KG1 (cell line): ENCODE results near the gene QKI.
"Not testable (repeated sequence)": the region's sequence is repeated elsewhere in the genome, so short reads cannot be mapped to it uniquely, and the experiment has no call there.

Experiments
- DNase-seq: peaks from one replicate; lab custom pipeline; 2025; lab: John Stamatoyannopoulos, UW

The QKI gene

DNA sequence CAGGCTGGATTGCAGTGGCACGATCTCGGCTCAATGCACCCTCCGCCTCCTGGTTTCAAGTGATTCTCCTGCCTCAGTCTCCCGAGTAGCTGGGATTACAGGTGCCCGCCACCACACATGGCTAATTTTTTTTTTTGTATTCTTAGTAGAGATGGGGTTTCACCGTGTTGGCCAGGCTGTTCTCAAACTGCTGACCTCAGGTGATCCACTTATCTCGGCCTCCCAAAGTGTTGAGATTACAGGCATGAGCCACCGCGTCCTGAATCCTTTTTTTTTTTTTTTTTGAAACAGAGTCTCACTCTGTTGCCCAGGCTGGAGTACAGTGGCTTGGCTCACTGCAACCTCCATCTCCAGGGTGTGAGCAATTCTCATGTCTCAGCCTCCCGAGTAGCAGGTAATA is 24.9 kb downstream of the QKI start:
- DNase-seq, result not testable (repeated sequence)

DNA sequence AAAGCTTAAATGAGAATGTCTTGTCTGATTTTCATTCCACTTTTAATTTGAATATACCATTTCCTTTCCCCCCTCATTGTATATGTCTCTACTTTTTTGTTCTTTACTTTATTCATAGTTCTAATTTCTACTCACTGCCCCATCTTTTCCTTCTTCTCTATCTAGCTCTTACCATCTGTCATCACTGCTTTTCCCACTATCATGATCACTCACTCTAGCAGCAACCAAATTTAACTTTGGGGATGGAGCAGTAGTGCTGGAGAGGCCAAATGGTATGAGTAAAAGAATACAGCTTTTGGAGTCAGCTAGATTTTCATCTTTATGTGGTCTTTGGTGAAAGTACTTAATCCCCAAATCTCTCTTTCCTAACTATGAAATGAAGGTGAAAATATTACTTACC is 25.5 kb downstream of the QKI start:
- no peak for DNase-seq

DNA sequence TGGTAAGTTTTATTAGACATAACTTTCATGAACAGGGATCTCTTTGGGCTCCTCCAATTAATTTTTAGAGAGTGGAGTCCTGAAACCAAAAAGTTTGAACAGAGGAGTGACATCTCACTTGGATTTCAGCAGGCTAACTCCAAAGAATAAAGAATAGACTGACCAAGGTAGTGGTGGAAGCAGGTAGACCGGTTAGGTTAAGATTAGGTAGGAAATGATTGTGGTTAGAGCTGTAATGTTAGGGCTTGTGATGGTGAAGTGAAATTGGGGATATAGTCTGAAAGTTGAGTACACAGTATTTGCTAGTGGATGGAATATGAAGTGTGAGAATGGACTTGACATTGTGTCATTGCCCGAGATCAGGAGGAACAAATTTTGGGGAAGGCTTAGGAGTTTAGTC is 27.8 kb downstream of the QKI start:
- DNase-seq, result no peak

- no peak for DNase-seq
These were observed 29.6 kb downstream of the QKI start for GRCh38 chr6:163444077-163444476.

GRCh38 chr6:163446549-163446948 is 32.0 kb downstream of the QKI start:
- no peak for DNase-seq

DNA sequence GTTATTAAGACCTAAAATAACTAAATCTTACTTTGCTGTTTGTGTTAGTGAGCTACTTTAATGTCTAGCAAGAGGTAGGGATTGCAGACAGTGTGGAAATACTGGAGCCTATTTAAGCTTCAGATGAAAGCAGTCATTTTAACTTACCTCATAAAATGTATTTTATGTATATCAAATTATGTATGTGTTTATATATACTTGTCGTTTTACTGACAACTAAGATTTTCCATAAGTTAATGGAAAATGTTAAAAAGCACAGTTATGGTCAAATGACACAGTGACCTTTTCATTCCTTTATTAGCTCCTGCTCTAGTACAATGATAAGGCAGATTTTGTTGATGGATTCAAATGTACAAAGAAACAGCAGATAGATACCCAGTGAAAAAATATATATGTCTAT is 34.6 kb downstream of the QKI start:
- DNase-seq, result no peak

DNA sequence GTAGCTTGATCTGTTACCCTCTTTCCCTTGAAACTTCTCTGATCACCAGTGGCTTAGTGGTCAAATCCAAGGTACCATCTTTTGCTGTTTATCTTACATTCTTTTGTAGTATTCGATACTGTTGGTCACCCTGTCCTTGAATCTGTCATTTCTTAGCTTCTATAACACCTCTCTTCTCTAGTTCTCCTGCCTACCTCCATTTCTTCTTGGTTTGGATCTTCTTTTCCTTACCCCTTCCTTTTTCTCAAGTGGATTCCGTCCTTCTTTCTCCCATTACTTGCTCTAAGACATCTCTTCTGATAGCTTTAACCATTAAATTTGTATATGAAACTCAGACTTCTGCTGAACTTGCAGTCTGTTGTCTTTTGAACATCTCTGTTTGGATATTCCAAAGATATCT is 39.9 kb downstream of the QKI start:
- DNase-seq, result no peak

- no peak for DNase-seq
These were observed 41.0 kb downstream of the QKI start for GRCh38 chr6:163455552-163455951.

DNA sequence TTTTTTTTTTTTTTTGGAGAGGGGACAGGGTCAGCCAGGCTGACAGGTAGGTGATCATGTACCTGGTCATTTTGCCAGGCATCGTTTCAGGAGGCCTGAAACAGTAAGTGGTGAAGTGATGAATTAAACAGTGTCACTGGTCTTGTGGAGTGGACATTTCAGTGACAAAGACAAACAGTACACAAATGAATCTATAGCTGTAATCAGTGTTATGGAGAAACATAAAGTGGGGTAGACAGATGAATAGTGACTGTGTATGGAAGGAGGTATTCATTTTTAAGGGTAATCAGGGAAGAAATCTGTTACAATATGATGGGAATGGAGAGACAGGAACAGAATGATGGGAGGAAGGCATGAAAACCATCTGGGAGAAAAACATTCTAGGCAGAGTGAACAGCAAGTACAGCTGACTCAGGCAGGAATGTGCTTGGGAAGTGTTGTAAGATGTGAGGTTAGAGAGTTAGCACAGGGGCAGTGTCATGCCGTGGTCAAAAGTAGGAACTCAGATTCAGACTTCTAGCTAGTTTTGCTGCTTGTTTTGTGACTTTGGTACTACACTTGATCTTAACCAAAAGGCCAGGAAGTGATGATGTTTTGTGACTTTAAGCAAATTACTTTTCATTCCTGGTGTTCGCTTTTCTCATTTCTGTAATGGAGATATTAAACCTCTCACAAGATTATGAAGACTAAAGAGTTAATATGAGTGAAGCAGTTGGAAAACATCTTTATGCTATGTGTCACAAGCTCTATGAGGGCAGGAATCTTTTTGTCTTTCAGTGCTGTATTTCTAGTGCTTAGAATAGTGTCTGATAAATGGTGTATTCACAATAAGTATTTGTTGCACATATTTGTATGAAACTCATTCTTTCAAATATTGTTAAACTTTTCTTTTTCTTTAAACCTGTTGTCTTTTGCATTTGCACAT is 43.4 kb downstream of the QKI start:
- DNase-seq, result no peak

DNA sequence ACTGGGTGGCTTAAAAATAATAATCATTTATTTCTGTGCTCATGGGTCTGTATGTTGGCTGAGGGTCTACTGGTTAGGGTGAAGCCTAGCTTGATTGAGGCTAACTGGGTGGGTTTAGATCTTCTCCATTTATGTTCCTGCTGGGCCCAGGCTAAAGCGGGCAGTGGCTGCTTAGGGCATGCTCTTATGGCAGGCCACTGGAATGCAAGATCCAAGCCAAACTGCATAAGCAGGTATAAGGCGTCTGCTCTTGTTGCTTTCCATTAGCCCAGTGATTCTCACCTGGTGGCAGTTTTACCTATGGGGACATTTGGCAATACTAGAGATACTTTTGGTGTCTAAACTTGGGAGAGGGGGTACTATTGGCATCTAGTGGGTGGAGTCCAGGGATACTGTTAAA is 44.5 kb downstream of the QKI start:
- DNase-seq, result no peak

- DNase-seq, result no peak
These were observed 45.0 kb downstream of the QKI start for GRCh38 chr6:163459536-163459935.

- DNase-seq, result peak; percentile 52
These were observed 45.8 kb downstream of the QKI start for GRCh38 chr6:163460307-163460782.

DNA sequence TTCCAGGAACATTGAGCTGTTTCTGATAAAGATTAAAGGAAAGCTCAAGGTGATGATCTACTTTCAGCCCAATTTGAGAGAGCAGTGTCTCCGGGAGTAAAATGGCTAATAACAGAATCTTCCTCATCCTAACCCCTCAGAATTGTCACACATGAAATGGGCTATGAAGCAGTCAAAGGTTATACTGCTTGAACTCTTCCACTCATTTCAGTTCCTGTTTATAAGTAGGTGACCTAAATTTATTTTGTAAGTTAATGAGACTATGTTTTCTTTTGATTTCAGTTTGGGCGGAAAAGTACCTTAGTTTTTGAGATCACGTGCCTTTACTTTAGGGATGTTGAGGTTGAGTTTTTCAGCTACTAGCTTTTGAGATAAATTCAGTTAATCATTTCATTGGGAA is 47.2 kb downstream of the QKI start:
- no peak for DNase-seq

- DNase-seq, result no peak
These were observed 48.7 kb downstream of the QKI start for GRCh38 chr6:163463180-163463579.

GRCh38 chr6:163463795-163464194 is 49.3 kb downstream of the QKI start:
- no peak for DNase-seq

DNA sequence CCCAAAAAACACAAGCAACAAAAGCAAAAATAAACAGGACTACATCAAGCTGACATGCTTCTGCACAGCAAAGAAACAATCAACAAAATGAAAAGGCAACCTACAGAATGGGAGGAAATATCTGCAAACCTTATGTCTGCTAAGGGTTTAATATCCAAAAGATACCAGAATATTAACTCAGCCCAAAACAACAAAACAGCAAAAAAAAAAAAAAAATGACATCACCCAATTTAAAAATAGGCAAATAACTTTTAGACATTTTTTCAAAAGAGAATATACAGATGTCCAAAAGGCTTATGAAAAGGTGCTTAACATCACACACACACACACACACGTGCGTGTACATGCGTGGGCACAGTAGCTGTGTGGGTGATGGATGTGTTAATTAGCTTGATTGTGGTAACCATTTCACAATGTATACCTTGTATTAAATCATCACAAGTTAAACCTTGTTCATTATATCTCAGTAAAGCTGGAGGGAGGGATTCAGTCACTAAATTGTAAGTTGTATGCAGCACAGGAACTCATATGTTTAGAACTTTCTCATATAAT is 52.4 kb downstream of the QKI start:
- DNase-seq, result no peak

GRCh38 chr6:163468738-163469137 is 54.2 kb downstream of the QKI start:
- DNase-seq, result no peak

DNA sequence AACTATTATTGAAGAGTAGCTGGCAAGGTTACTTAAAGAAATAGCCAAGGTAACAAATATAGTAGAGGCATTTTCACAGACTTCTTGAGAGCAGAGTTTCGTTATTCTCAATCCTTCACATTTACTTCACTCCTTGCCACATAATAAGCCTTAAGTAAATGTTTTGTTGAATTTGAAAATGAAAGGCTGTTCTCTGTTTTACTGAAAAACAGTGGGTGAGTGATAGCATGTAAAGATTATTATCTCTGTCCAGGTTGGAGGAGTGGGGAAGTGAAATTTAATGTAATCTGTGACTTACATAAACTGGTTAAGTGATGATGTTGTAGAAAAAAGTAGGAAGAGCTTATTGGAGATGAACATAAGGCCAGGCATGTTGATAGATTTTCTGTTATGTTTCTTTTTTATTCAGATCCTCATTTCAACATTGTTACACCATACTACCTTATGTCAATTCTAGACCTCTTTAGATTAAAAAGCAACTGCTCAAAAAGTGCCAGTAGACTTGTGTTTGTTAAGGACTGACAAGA is 55.0 kb downstream of the QKI start:
- no peak for DNase-seq

GRCh38 chr6:163470611-163471010 is 56.1 kb downstream of the QKI start:
- no peak for DNase-seq

DNA sequence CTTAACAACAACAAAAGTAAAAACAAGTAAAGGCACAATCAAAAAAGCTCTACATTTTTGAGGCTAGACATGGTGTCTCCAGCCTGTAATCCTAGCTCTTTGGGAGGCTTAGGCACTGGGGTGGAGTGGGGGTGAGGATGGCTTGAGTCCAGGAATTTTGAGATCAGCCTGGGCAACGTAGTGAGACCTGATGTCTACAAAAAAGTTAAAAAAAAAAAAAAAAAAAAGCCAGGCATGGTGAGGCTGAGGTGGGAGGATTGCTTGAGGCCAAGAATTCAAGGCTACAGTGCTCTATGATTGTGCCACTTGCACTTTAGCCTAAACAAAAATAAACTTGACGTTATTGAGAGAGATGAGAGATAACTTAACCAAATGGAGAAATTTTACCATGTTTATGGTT is 60.1 kb downstream of the QKI start:
- no peak for DNase-seq

DNA sequence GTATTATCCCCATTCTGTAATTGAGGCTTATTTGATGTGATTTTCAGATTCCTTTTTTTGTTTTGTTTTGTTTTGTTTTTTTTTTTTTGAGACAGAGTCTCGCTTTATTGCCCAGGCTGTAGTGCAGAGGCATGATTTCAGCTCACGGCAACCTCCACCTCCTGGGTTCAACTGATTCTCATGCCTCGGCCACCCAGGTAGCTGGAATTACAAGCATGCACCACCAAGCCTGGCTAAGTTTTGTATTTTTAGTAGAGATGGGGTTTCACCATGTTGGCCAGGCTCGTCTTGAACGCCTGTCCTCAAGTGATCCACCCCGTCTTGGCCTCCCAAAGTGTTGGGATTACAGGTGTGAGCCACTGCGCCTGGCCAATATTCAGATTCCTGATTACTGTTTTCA is 62.4 kb downstream of the QKI start:
- not testable (repeated sequence) for DNase-seq

- DNase-seq, result no peak
These were observed 68.6 kb downstream of the QKI start for GRCh38 chr6:163483107-163483506.

DNA sequence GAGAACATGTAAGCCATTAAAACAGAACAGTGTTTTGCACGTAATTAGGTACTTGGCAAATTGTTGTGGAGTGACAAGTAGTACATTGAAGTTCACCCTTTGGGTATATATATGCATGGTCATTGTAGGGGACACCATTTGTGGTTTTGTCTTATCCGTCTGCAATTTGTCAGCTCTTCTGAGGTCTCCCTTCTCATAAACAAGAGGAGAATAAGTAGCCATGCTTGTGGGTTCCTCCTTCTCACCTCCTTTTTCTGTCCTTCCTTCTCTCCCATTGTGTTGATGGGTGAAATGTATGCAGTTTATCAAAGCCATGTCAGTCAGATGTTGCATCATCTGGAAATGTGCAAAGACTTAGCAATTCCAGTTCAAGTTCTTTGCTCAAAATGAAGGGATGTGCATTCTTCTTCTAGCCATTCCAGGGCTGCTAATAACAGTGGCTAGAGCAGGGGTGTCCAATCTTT is 70.9 kb downstream of the QKI start:
- DNase-seq, result no peak
